AG09309 (cell line): ENCODE results near the gene MS4A5.

Experiments
- DNase-seq: peaks from one replicate; pipeline ENCODE4 v3.0.0-alpha.2; 2010; ENCODE audit warnings: low read depth
- H3K4me3 ChIP-seq: 2 replicates; pipeline ENCODE4 v1.5.1; 2011; ENCODE audit warnings: mild to moderate bottlenecking, low read depth, low read length, moderate library complexity; ENCODE audit not compliant: control insufficient read depth
- TF ChIP-seq, protein P1 (sequence below): IDR thresholded peaks from 2 replicates; pipeline ENCODE4 v1.5.1; 2011; ENCODE audit warnings: mild to moderate bottlenecking, low read depth, low read length, inconsistent platforms; ENCODE audit not compliant: insufficient read depth, control insufficient read depth; ENCODE audit errors: missing control alignments

Gene MS4A5

GRCh38 chr11:60468829-60469228 is 39.5 kb downstream of the MS4A5 start:
- no peak overlapping the region for H3K4me3 ChIP-seq
- TF ChIP-seq, protein P1, sequence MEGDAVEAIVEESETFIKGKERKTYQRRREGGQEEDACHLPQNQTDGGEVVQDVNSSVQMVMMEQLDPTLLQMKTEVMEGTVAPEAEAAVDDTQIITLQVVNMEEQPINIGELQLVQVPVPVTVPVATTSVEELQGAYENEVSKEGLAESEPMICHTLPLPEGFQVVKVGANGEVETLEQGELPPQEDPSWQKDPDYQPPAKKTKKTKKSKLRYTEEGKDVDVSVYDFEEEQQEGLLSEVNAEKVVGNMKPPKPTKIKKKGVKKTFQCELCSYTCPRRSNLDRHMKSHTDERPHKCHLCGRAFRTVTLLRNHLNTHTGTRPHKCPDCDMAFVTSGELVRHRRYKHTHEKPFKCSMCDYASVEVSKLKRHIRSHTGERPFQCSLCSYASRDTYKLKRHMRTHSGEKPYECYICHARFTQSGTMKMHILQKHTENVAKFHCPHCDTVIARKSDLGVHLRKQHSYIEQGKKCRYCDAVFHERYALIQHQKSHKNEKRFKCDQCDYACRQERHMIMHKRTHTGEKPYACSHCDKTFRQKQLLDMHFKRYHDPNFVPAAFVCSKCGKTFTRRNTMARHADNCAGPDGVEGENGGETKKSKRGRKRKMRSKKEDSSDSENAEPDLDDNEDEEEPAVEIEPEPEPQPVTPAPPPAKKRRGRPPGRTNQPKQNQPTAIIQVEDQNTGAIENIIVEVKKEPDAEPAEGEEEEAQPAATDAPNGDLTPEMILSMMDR, result no peak
- no peak for DNase-seq

- H3K4me3 ChIP-seq, result no peak overlapping the region
- TF ChIP-seq, protein P1, result no peak
- DNase-seq, result no peak
Measured at GRCh38 chr11:60469723-60470122, 40.4 kb downstream of the MS4A5 start.

- TF ChIP-seq, protein P1, result no peak
- no peak for DNase-seq
- no peak overlapping the region for H3K4me3 ChIP-seq
Measured at GRCh38 chr11:60477035-60477445, 47.7 kb downstream of the MS4A5 start.

DNA sequence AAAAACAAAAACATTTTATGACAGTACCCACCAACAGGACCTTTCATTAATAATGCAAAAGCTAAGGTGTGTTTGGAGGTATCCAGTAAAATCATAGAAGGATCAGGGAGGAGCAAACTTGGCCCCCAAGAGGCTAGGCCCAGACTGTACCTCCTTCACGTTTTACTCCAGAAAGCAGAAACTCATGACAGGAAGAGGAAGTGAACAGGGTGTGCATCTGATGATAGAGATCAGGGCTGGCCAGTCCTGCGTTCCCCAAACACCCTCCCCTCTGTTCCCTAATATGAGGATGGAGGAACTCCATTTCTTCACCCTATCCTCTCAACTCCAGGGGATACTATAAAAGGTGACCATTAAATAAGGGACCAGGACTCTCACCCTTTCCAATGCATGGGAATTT is 53.0 kb downstream of the MS4A5 start:
- no peak overlapping the region for H3K4me3 ChIP-seq
- DNase-seq, result no peak
- TF ChIP-seq, protein P1, result no peak

GRCh38 chr11:60485987-60486386 is 56.6 kb downstream of the MS4A5 start:
- H3K4me3 ChIP-seq, result no peak overlapping the region
- TF ChIP-seq, protein P1, result no peak
- no peak for DNase-seq

- DNase-seq, result no peak
- TF ChIP-seq, protein P1, result no peak
- H3K4me3 ChIP-seq, result no peak within 1 kb of the TSS
Measured at GRCh38 chr11:60492488-60493009, 63.2 kb downstream of the MS4A5 start, which contains the start of gene MS4A12. TSS of gene MS4A12 (plus strand) at chr11:60492778. CDS start at chr11:60497319, 4,541 bp downstream.

GRCh38 chr11:60493454-60493853 is 64.1 kb downstream of the MS4A5 start:
- H3K4me3 ChIP-seq, result no peak overlapping the region
- DNase-seq, result no peak
- TF ChIP-seq, protein P1, result no peak
